Prostate gland (tissue), 2 donors: ENCODE data around the gene WNT3A. TPM values are rescaled to one million over a fixed set of nuclear protein-coding genes. Genes with fewer than 3 reads are reported as not detected.

Experiments used
- DNase-seq: peaks from one replicate; pipeline ENCODE4 v3.0.0-alpha.2; 2019; ENCODE audit warnings: low spot score
- H3K27ac ChIP-seq, 2 donors: fragments of 200-600 bp; sonication (generic); 2 replicates each; pipeline ENCODE4 v1.5.1; 2017 to 2019
- H3K27me3 ChIP-seq: fragments of 200-600 bp; sonication (generic); replicated peaks from 2 replicates; pipeline ENCODE4 v1.5.1; 2019; ENCODE audit not compliant: insufficient read depth
- H3K36me3 ChIP-seq, 2 donors: fragments of 200-600 bp; sonication (generic); 1 replicate in 1 of 2; 2 replicates in 1 of 2; pipeline versions ENCODE4 v1.5.1 to v1.8.1; 2017 to 2019
- H3K4me1 ChIP-seq: fragments of 200-600 bp; sonication (generic); replicated peaks from 2 replicates; pipeline ENCODE4 v1.5.1; 2019
- H3K4me3 ChIP-seq, 2 donors: fragments of 200-600 bp; sonication (generic); 2 replicates each; pipeline ENCODE4 v1.5.1; 2017 to 2019
- H3K9me3 ChIP-seq: fragments of 200-600 bp; sonication (generic); 2 replicates; pipeline ENCODE4 v1.5.1; 2017
- CTCF ChIP-seq, 4 experiments: fragments of 200-600 bp in 2 of 4; fragments of 450-650 bp in 2 of 4; sonication (generic) in 2 of 4; IDR thresholded peaks; 1 replicate in 3 of 4; 2 replicates in 1 of 4; pipeline ENCODE4 v1.5.1; 2016 to 2019; ENCODE audit warnings: antibody characterized with exemption in 4 of 4, mild to moderate bottlenecking in 2 of 4, moderate library complexity in 2 of 4
- POLR2A ChIP-seq: fragments of 450-650 bp; IDR thresholded peaks from one replicate; pipeline ENCODE4 v1.6.1; 2016; ENCODE audit warnings: antibody characterized with exemption, mild to moderate bottlenecking
- POLR2AphosphoS5 ChIP-seq: sonication (generic); formaldehyde crosslinking; IDR thresholded peaks from one replicate; pipeline ENCODE4 v1.6.1; 2017; ENCODE audit warnings: antibody characterized with exemption
- WGBS: methylation state at CpG from one replicate; pipeline ENCODE4 v1.1.5; 2018; 5-methylcytosine and 5-hydroxymethylcytosine counted together
- intact Hi-C: fragments of 100-400 bp; cut with DNase I; formaldehyde crosslinking; loops from one replicate; pipeline ENCODE4 v1.14.2; 2022
- total RNA-seq, 2 donors: library from RNA; depleted of rRNA; stranded (reverse); fragments of >200 nt; gene quantifications; one replicate each; pipeline ENCODE4 v1.1.0, GENCODE V29; 2016

WNT3A gene
- total RNA-seq, 2 donors from 2014 or later, result 2.4 to 4.8 TPM

- TF ChIP-seq CTCF (IDR thresholded peaks at IDR 0.05) (no peak), POLR2A (no peak), POLR2AphosphoS5 (no peak)
- Histone ChIP-seq H3K27me3 (peaks cover 3% of the 10 kb centered on the region), H3K4me1 (no peaks in the 10 kb centered on the region), H3K36me3 (no peaks in the 10 kb centered on the region), H3K9me3 (no peaks in the 10 kb centered on the region), H3K27ac (no peak overlapping the region), H3K4me3 (no peak overlapping the region)
- intact Hi-C loops, result no loop called here
- WGBS, result 50% methylated on average over 8 of the region's 8 CpGs
- no peak for DNase-seq
Measured at GRCh38 chr1:228009116-228009827, 2.5 kb downstream of the WNT3A start.

GRCh38 chr1:228009828-228010775, 3.3 kb downstream of the WNT3A start:
- no peak overlapping the region for H3K4me3 ChIP-seq
- no peak for DNase-seq
- H3K27me3 ChIP-seq, result peaks cover 3% of the 10 kb centered on the region
- 84% methylated on average over 21 of the region's 21 CpGs for WGBS
- TF ChIP-seq POLR2AphosphoS5 (no peak), CTCF (IDR thresholded peaks at IDR 0.05) (no peak), POLR2A (no peak)
- H3K4me1 ChIP-seq, result no peaks in the 10 kb centered on the region
- H3K36me3 ChIP-seq, result no peaks in the 10 kb centered on the region
- H3K9me3 ChIP-seq, result no peaks in the 10 kb centered on the region
- no peak overlapping the region for H3K27ac ChIP-seq
- intact Hi-C loops, result no loop called here

DNA sequence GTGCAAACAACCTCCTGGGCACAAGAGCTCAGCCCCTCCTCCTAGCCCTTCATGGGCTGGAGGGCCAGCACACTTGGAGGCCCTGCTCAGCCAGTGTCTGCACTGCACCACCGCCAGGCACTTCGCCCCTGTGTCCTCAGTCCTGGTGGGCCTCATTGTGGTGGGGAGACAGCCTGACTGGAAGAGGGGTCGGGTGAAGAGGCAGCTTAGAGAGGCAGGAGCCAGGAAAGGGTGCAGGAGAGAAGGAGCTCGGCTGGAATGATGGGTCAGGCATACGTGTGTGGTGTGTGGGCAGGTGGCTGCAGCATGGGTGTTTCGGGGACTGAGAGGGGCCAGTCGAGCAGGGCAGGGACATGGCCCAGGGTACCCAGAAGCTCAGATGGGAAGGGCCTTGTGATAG, 4.1 kb downstream of the WNT3A start:
- TF ChIP-seq POLR2AphosphoS5 (no peak), POLR2A (no peak), CTCF (IDR thresholded peaks at IDR 0.05) (no peak)
- intact Hi-C loops, result no loop called here
- no peaks in the 10 kb centered on the region for H3K4me1 ChIP-seq
- H3K36me3 ChIP-seq, result no peaks in the 10 kb centered on the region
- no peaks in the 10 kb centered on the region for H3K27me3 ChIP-seq
- no peak overlapping the region for H3K4me3 ChIP-seq
- no peak overlapping the region for H3K27ac ChIP-seq
- 88% methylated on average over 7 of the region's 7 CpGs for WGBS
- DNase-seq, result no peak
- no peaks in the 10 kb centered on the region for H3K9me3 ChIP-seq

- 87% methylated on average over 15 of the region's 16 CpGs for WGBS
- intact Hi-C loops, result no loop called here
- Histone ChIP-seq H3K27ac (no peak overlapping the region), H3K4me3 (no peak overlapping the region), H3K27me3 (no peaks in the 10 kb centered on the region), H3K36me3 (no peaks in the 10 kb centered on the region), H3K9me3 (no peaks in the 10 kb centered on the region), H3K4me1 (no peaks in the 10 kb centered on the region)
- TF ChIP-seq POLR2AphosphoS5, result no peak
- TF ChIP-seq CTCF (IDR thresholded peaks at IDR 0.05), result no peak
- TF ChIP-seq POLR2A, result no peak
- no peak for DNase-seq
Measured at GRCh38 chr1:228011721-228012311, 5.0 kb downstream of the WNT3A start.
